ENCODE measurements around the gene GALNT18. TPM values are rescaled to one million over a fixed set of nuclear protein-coding genes. Genes with fewer than 3 reads are reported as not detected.

Gene GALNT18
- total RNA-seq, 1 donor = 2.4 TPM

DNA sequence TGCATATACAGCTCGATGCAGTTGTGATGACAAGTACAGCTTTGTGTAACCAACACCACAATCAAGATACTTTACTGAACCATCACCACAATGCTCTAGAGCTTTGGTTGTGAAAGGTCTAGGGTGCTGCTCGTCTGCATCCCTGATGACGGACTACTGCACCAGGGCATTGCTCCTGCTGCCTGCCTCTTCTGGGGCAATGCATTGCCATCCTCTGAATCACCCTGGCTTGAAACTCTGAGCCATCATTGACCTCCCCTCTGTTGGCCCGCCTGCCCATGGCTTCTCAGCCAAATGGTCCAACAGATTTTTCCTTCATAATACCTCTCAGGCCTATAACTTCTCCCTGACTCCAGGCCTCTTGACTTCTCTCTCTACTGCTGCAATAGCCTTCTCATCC lies 191.4 kb downstream of the GALNT18 start:
- TF ChIP-seq CTCF (IDR thresholded peaks at IDR 0.05; ENCODE audit: insufficient read depth, low read length) = no peak
- DNase-seq (ENCODE audit: low read depth) = no peak
- H3K4me3 ChIP-seq (ENCODE audit: low read depth, low read length) = no peak overlapping the region

GRCh38 chr11:11428714-11429113 lies 193.1 kb downstream of the GALNT18 start:
- TF ChIP-seq CTCF (IDR thresholded peaks at IDR 0.05; ENCODE audit: insufficient read depth, low read length) = no peak

GRCh38 chr11:11427542-11427941 lies 194.3 kb downstream of the GALNT18 start:
- H3K4me3 ChIP-seq (ENCODE audit: low read depth, low read length) = no peak overlapping the region
- TF ChIP-seq CTCF (IDR thresholded peaks at IDR 0.05; ENCODE audit: insufficient read depth, low read length) = no peak
- DNase-seq (ENCODE audit: low read depth) = no peak

More at GRCh38 chr11:11428714-11429113, 193.1 kb downstream of the GALNT18 start:
- no peak for DNase-seq (ENCODE audit: low read depth)
- no peak overlapping the region for H3K4me3 ChIP-seq (ENCODE audit: low read depth, low read length)

- H3K4me3 ChIP-seq (ENCODE audit: low read depth, low read length) = no peak overlapping the region
- no peak for DNase-seq (ENCODE audit: low read depth)
- no peak for TF ChIP-seq CTCF (IDR thresholded peaks at IDR 0.05; ENCODE audit: insufficient read depth, low read length)
These were observed 194.7 kb downstream of the GALNT18 start for GRCh38 chr11:11427140-11427539.

GRCh38 chr11:11426226-11426952 lies 195.4 kb downstream of the GALNT18 start:
- H3K4me3 ChIP-seq (ENCODE audit: low read depth, low read length) = no peak overlapping the region
- no peak for DNase-seq (ENCODE audit: low read depth)
- TF ChIP-seq CTCF (IDR thresholded peaks at IDR 0.05; ENCODE audit: insufficient read depth, low read length) = no peak

DNA sequence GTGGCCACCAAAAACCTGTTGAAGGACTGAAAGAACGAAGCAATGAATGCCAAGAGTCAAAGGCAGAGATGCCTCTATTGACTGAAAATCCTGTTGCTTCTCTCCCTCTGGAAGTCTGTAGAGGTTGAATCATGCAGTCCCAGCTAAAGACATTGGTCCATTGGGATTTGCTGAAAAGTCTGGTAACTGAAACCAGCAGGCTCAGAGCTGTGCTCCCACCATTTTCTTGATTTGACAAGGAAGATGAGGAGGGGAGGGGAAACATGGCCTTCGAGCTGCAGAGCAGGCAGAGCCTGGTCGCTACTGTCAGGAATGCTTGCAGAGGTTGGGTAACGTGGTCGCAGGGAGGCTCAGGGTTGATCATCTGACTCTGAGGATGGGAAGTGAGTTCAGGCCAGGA lies 196.0 kb downstream of the GALNT18 start:
- no peak for TF ChIP-seq CTCF (IDR thresholded peaks at IDR 0.05; ENCODE audit: insufficient read depth, low read length)

GRCh38 chr11:11424688-11425087 lies 197.1 kb downstream of the GALNT18 start:
- no peak for TF ChIP-seq CTCF (IDR thresholded peaks at IDR 0.05; ENCODE audit: insufficient read depth, low read length)
- H3K4me3 ChIP-seq (ENCODE audit: low read depth, low read length) = no peak overlapping the region
- no peak for DNase-seq (ENCODE audit: low read depth)

More for the DNA sequence above, 196.0 kb downstream of the GALNT18 start:
- no peak overlapping the region for H3K4me3 ChIP-seq (ENCODE audit: low read depth, low read length)
- no peak for DNase-seq (ENCODE audit: low read depth)
